HG03095 (cell line): ENCODE measurements around the gene RASSF5.

Experiments used
- ATAC-seq: cut with Tn5 transposase; IDR thresholded peaks from one replicate; pipeline ENCODE4 v1.9.1; 2021; ENCODE audit warnings: moderate library complexity; ENCODE audit not compliant: unreplicated experiment

The RASSF5 gene

GRCh38 chr1:206513312-206514111 lies 6.2 kb downstream of the RASSF5 start:
- ATAC-seq = no peak

GRCh38 chr1:206514813-206515387 lies 7.6 kb downstream of the RASSF5 start:
- no peak for ATAC-seq

- ATAC-seq = no peak
Observed at GRCh38 chr1:206516728-206516990, 9.3 kb downstream of the RASSF5 start.

DNA sequence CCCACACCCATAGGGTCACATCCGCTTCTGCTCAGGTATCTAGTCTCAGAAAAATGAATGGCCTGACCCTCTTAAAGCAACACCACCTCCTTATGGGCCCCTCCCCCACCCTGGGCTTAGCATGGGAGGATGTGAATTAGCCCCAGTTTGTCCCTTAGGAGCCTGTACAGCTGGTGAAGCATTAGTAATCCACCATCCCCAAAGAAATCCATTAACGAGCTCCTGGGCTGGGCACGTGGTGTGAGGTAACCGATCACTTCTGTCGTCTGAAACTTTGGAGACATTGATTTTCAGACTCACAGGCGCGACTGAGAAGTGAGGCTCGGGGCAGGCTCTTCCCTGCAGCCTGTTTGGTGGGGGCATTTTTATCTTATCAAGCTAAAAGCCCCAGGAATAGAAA lies 10.5 kb downstream of the RASSF5 start:
- ATAC-seq = no peak

DNA sequence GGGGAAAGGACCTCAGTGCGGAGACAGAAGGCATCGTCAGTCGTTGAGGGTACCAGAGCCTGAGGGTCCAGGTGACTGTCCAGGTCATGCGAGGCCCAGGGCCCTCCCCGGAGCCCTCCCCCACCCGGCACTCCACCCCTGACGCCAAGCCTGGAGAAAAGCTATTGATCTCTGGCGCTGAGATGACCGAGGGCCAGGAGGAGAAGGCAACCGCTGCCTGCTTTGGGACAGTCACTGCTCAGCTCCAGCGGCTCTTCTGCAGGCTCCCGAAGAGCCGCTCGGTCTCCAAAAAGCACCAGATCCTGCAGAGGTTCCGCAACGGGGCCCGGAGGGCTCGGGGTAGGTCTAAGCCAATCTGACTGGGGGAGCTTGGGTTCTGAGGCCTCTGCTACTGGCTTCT lies 10.9 kb downstream of the RASSF5 start:
- ATAC-seq = no peak

GRCh38 chr1:206518743-206519142 lies 11.4 kb downstream of the RASSF5 start:
- ATAC-seq = no peak

DNA sequence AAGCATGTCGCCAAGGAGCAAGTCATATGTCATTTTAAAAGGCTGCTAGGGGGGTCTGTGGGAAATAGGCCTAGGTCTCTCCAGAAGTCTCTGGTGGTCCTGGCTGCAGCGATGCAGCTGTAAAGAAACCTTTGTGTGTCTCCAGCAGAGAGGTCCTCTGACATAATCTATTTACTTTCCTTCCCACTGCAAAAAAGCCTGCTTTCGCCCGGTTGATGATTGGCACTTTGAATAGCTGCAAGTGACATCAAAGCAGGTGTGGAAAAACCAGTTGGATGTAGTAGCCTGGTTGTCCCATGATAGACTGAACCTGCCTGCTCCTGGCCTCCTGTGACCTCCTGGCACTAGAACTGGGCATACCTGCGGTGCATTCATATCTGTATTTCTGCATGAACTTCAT lies 13.8 kb downstream of the RASSF5 start:
- ATAC-seq = no peak

DNA sequence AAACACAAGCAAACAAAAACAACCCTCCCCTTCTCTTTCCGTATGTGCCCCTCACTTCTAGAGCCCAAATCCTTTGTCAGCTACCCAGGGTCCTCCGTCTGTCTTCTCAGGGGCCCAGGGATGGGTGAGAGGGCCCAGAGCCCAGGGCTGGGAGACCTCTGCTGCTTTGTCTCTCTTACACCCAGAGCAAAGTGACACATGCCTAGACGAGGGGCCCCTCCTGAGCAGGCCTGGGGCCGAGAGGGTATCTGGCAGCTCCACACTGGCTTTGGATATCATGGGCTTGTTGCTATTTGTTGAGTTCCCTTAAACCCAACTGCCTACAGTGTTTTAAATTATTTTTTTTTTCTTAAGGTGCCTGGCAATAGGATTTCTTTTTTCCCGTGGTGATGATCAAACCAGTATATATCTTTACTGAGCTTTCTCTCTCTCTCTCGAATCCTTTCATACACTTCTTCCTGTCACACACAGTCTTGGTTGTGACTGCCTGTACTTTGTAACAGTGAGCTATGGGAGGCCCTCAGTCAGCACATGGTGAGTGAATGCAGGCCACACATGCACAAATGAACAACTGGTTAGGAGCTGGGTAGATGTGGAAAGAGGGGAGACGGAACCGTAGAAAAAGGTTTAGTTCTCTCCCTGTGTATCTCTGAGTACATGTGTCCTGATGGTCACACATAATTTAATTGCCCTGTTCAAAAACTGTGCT lies 14.5 kb downstream of the RASSF5 start:
- no peak for ATAC-seq

DNA sequence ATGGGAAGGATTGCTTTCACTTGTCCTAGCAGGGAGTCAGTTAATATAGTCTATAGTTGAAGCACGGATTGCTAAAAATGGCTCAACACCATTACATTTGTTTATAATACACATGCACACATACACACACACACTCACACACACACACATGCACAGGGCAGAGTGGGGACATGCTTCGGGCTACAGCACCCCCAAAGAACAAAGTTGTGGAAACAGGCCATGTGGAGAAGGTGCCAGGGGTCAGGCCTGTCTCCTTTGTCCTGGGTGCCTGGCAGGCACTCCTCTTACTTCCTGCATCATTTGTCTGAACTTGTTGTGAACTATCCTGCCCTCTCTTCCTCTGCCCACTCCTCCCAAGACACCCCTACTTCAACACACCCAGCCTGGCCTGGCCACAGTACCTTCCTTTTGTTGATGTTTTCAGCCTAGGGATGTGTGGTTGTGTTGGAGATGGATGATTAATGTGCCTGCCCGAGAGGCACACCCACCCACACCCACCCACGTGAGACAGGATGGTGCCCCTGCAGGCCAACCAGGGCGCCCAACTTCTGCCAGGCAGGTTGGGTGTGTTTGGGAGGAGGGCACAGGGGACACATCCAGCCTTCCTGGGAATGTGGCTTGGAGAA lies 17.5 kb downstream of the RASSF5 start:
- ATAC-seq = no peak

DNA sequence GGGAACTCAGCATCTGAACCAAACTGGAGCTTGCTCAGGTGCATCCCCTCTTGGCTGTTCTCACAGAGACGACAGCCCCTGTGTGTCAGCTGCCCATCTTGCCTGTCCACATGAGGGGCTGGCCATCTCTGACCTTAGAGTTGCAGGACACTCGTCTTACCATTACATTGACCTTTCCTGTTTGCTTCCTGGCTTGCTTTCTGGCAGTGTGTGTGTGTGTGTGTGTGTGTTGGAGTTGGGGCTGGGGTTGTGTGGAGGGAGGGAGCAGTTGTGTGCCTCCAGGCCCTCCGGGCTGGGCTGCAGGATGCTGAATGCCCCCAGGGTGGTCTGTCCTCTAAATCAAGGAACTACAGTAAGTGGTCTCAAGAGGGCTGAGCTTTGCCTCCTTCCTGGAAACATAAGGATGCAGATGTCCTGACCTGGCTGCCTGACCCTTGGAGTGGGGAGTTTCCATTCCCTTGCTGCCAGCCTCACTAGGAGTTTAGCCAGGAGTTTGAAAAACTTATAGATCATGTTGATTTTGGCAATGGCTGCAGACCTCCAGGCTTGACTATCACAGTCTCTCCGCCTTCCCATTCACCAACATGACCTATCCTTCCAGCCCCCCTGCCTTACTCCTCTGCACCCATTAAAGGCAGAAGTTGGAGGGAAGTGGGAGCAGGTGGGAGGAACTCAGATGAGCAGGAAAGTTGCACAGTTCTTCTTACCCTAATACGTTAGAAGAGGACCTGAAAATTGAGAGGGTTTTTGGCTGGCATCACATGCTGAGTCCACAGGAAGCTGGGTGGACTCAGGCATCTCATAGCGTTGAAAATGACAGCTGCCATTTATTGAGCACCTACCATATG lies 19.0 kb downstream of the RASSF5 start:
- no peak for ATAC-seq

GRCh38 chr1:206529425-206529824 lies 22.1 kb downstream of the RASSF5 start:
- ATAC-seq = no peak

GRCh38 chr1:206532368-206532767 lies 25.0 kb downstream of the RASSF5 start:
- no peak for ATAC-seq

GRCh38 chr1:206534552-206534951 lies 27.2 kb downstream of the RASSF5 start:
- ATAC-seq = no peak

DNA sequence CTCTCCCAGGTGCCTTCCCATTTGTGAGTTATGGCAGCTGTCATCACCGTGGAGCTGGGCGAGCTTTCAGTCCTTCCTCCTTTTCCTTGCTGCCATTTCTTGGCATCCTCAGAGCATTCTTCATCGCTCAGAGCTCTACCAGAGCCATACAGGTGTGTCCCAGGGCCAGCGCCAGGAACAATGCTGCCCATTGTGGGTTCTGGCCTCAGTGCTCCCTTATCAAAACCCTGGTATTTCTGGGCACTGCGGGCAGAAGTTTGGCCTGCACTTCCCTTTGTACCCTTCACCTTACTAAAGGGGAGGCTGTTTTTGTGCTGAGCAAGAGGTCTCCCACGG lies 28.5 kb downstream of the RASSF5 start:
- no peak for ATAC-seq

DNA sequence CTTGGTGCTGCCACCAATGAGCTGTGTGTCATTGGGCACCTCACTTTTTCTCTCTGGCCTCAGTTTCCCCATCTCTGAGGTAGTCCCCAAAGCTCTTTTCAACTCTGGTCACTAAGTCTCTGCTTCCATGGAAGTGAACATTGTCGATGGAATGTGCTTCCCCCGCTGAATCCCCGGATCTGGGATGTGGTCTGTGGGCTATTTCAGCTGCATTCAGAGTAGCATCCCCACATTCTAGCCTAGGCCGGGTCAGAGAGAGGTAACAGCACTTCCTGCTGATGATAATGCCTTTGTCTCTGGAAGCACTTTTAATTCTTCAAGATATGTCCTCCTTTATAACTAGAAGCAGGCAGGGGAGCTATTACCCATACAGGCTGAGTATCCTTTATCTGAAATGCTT lies 29.8 kb downstream of the RASSF5 start:
- no peak for ATAC-seq

- ATAC-seq = no peak
Observed at GRCh38 chr1:206538086-206538770, 30.9 kb downstream of the RASSF5 start.

- no peak for ATAC-seq
Observed at GRCh38 chr1:206538901-206539640, 31.7 kb downstream of the RASSF5 start.

DNA sequence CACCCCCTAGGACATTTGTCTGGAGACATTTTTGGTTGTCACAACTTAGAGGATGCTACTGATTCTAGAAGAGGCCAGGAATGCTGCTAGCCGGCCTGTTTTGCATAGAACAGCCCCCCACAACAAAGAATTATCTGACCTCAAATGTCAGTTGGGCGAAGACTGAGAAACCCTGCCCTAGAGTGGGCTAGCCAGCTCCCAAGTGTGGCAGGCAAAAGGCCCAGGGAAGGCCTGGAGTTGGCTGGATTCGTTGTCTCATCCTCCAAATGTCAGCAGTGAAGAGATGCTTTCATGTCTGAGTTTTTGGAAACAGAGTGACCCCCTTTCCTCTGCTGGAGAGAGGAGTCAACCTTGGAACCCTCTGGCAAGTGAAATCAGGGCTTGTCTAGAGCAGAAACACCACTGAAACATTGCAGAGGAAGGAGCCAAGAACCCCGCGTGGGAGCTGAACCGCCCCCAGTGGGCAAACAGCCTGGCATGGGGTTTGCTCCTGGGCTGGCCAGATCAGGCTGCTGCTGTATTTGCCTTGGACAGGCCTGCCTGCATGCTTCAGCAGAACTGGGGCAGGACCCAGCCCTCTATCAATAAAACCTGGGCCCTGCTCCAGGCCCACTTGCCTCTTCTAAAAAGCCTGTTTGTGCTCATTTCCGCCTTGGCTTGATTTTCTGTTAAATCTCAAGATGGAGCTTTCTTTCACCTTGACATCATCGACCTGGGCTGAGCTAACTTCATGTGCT lies 32.9 kb downstream of the RASSF5 start:
- no peak for ATAC-seq

- ATAC-seq = no peak
Observed at GRCh38 chr1:206541236-206541833, 34.0 kb downstream of the RASSF5 start.
